GM12878 (cell line): Measurements from ENCODE around the gene PIGN. TPM values are rescaled to one million over a fixed set of nuclear protein-coding genes. Genes with fewer than 3 reads are reported as not detected.

Experiments used
- ATAC-seq: fragments of 200-7000 bp; cut with Tn5 transposase; 3 replicates; pipeline ENCODE4 v1.9.1; 2020; ENCODE audit warnings: mild to moderate bottlenecking, moderate library complexity
- BruUV-seq: library from RNA; stranded (reverse); fragments of 400-500 nt; replicated peaks from 2 replicates; lab custom pipeline; 2021; lab: Mats Ljungman, UMichigan
- CTCF ChIA-PET: fragments of 300-600 bp; sonication (Branson Sonifier 250); formaldehyde crosslinking; extraction: SDS; loops from one replicate; lab custom pipeline; 2021; ENCODE audit warnings: inconsistent platforms; lab: Yijun Ruan, JAX
- POLR2A ChIA-PET: fragments of 350-600 bp; formaldehyde crosslinking; extraction: SDS; loops from one replicate; lab custom pipeline; 2021; ENCODE audit warnings: inconsistent platforms; lab: Charles Lee
- RAD21 ChIA-PET: fragments of 300-600 bp; sonication (Branson Sonifier 250); formaldehyde crosslinking; loops from one replicate; lab custom pipeline; 2023; ENCODE audit warnings: antibody characterized with exemption; ENCODE audit not compliant: unreplicated experiment; lab: Charles Lee
- SMC1A ChIA-PET: fragments of 300-600 bp; sonication (Branson Sonifier 250); formaldehyde crosslinking; loops from one replicate; lab custom pipeline; 2023; ENCODE audit not compliant: unreplicated experiment, uncharacterized antibody; lab: Charles Lee
- DNase-seq: peaks from one replicate; pipeline ENCODE4 v3.0.0-alpha.2; 2011; ENCODE audit warnings: low read depth, low spot score
- FAIRE-seq: peaks from 3 replicates; lab custom pipeline; 2011; peaks lifted over from hg19 to GRCh38; lab: Jason Lieb, UNC
- H2AFZ ChIP-seq: 2 replicates; pipeline ENCODE4 v1.6.0; 2011; ENCODE audit warnings: low read depth, low read length, control low read depth; ENCODE audit not compliant: control insufficient read depth
- H3K27ac ChIP-seq: 2 replicates; pipeline ENCODE4 v1.5.1; 2011; ENCODE audit warnings: control low read depth; ENCODE audit not compliant: control insufficient read depth, insufficient read depth
- H3K27me3 ChIP-seq, 2 experiments: replicated peaks in 1 of 2; 2 replicates each; pipeline versions ENCODE4 v1.6.0 to v1.6.1; 2011; ENCODE audit warnings: low read length in 1 of 2; ENCODE audit not compliant: control insufficient read depth in 2 of 2, insufficient read depth in 2 of 2
- H3K36me3 ChIP-seq, 2 experiments: 2 replicates each; pipeline ENCODE4 v1.5.1; 2011; ENCODE audit warnings: low read length in 1 of 2; ENCODE audit not compliant: control insufficient read depth in 2 of 2, insufficient read depth in 2 of 2
- H3K4me1 ChIP-seq: 2 replicates; pipeline ENCODE4 v1.6.1; 2011; ENCODE audit warnings: mild to moderate bottlenecking, low read length, moderate library complexity, mixed read lengths; ENCODE audit not compliant: control insufficient read depth, insufficient read depth
- H3K4me2 ChIP-seq: 2 replicates; pipeline ENCODE4 v1.6.0; 2011; ENCODE audit warnings: control low read depth; ENCODE audit not compliant: control insufficient read depth, insufficient read depth
- H3K4me3 ChIP-seq: fragments of 200-600 bp; sonication (generic); 2 replicates; pipeline ENCODE4 v1.5.1; 2016
- H3K79me2 ChIP-seq: 2 replicates; pipeline ENCODE4 v1.6.0; 2011; ENCODE audit warnings: low read length; ENCODE audit not compliant: control insufficient read depth, insufficient read depth
- H3K9ac ChIP-seq: 2 replicates; pipeline ENCODE4 v1.8.0; 2011; ENCODE audit warnings: low read length, control low read depth, mixed read lengths; ENCODE audit not compliant: control insufficient read depth, insufficient read depth
- H3K9me3 ChIP-seq: replicated peaks from 3 replicates; pipeline ENCODE4 v1.5.1; 2011; ENCODE audit warnings: mild to moderate bottlenecking, low read length; ENCODE audit not compliant: control insufficient read depth, insufficient read depth
- H4K20me1 ChIP-seq: 2 replicates; pipeline ENCODE4 v1.6.0; 2011; ENCODE audit not compliant: control insufficient read depth, insufficient read depth
- EED ChIP-seq: sonication (generic); IDR thresholded peaks from 2 replicates; pipeline ENCODE4 v1.6.1; 2016; ENCODE audit warnings: antibody characterized with exemption, low read depth
- HDAC2 ChIP-seq: fragments of 200-600 bp; sonication (generic); IDR thresholded peaks from 2 replicates; pipeline ENCODE4 v1.6.1; 2017
- NFYB ChIP-seq: IDR thresholded peaks from 2 replicates; pipeline ENCODE4 v1.6.1; 2011; ENCODE audit warnings: low read depth, mild to moderate bottlenecking, low read length, improper control_type of control experiment, moderate library complexity; ENCODE audit not compliant: insufficient read depth
- NR2C2 ChIP-seq: IDR thresholded peaks from 2 replicates; pipeline ENCODE4 v1.6.1; 2011; ENCODE audit warnings: borderline replicate concordance, low read depth; ENCODE audit not compliant: control insufficient read depth, insufficient read length
- NR2F1 ChIP-seq: fragments of 450-650 bp; conservative IDR thresholded peaks from 2 replicates; pipeline ENCODE4 v1.6.1; 2017; ENCODE audit warnings: mild to moderate bottlenecking
- RAD51 ChIP-seq: fragments of 450-650 bp; IDR thresholded peaks from 2 replicates; pipeline ENCODE4 v1.6.1; 2016; ENCODE audit warnings: moderate library complexity, mild to moderate bottlenecking, inconsistent platforms
- SIN3A ChIP-seq: IDR thresholded peaks from 2 replicates; pipeline ENCODE4 v1.6.1; 2012; ENCODE audit warnings: low read depth, low read length, improper control_type of control experiment
- ZNF217 ChIP-seq: fragments of 450-650 bp; IDR thresholded peaks from 2 replicates; pipeline ENCODE4 v1.6.1; 2017; ENCODE audit warnings: antibody characterized with exemption, mild to moderate bottlenecking
- WGBS: methylation state at CpG from one replicate; pipeline ENCODE4 v1.1.6; 2016; ENCODE audit warnings: low lambda C conversion rate; ENCODE audit not compliant: insufficient replicate concordance, insufficient coverage; ENCODE audit errors: missing lambda C conversion rate; 5-methylcytosine and 5-hydroxymethylcytosine counted together
- in situ Hi-C: fragments of 300-500 bp; cut with MboI; formaldehyde crosslinking; loops from 9 replicates; pipeline ENCODE4 v1.14.3; 2018; ENCODE audit warnings: mixed read lengths
- intact Hi-C: fragments of 100-400 bp; cut with micrococcal nuclease; formaldehyde crosslinking; loops from one replicate; pipeline ENCODE4 v1.14.2; 2022; ENCODE audit not compliant: unreplicated experiment
- polyA plus RNA-seq, 11 experiments: library from polyadenylated mRNA; depleted of rRNA in 4 of 11; unstranded in 6 of 11; stranded (reverse) in 5 of 11; fragments of >200 nt; fragmentation: Nextera tagmentation in 4 of 11; fragmentation: Illumina TruSeq in 1 of 11; extraction: Ambion mirVana in 4 of 11; extraction: Trizol in 1 of 11; gene quantifications; 1 replicate in 1 of 11; 2 replicates in 10 of 11; pipeline versions ENCODE4 v1.2.1 to v1.2.3, GENCODE V29; 2011 to 2016; ENCODE audit warnings: inconsistent platforms in 2 of 11, missing spikeins in 2 of 11, low read depth in 1 of 11
- total RNA-seq, 4 experiments: library from RNA; depleted of rRNA in 3 of 4; stranded (reverse); fragments of >200 nt in 3 of 4; fragmentation: Illumina TruSeq in 1 of 4; extraction: Trizol in 1 of 4; gene quantifications; 2 replicates each; pipeline versions ENCODE4 v1.2.1 to v1.2.3, GENCODE V29; 2013 to 2021
- TF ChIP-seq, protein P1 (sequence below): fragments of 450-650 bp; IDR thresholded peaks from 2 replicates; pipeline ENCODE4 v1.6.1; 2018; ENCODE audit warnings: mild to moderate bottlenecking, low read depth, moderate library complexity; ENCODE audit not compliant: partially characterized antibody
- TF ChIP-seq, protein P2 (sequence below): fragments of 450-650 bp; IDR thresholded peaks from 2 replicates; pipeline ENCODE4 v1.6.1; 2017; ENCODE audit warnings: mild to moderate bottlenecking, moderate library complexity

Gene PIGN
- total and polyA plus RNA-seq, 10 of the 15 experiments (the other 5 are each of a cell fraction or from before 2014, with no cell fraction given) = 6.9 to 25.4 (median 18.7) TPM

DNA sequence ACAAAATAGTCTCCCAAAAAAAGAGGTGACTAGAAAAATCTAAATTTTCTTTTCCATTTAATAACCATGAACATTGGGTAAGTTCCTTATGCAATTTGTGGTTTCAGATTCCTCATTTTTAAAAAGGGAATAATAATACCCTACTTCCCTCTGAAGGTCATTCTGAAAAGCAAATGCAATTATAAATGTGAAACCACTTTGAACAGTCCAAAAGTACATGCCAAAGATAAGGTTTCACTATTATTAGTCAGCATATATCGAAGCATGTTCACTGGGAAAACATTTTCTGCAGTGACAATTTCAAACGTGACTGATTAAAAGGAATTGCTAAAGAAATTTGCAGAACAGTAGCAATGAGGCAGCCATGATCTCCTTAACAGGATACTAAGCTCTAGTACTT, 193.9 kb downstream of the PIGN start:
- Histone ChIP-seq H3K4me2 (no peak overlapping the region), H3K4me1 (no peaks in the 10 kb centered on the region), H3K4me3 (no peak overlapping the region), H3K79me2 (no peaks in the 10 kb centered on the region), H3K9ac (no peak overlapping the region), H2AFZ (no peak overlapping the region), H4K20me1 (no peaks in the 10 kb centered on the region), H3K9me3 (no peaks in the 10 kb centered on the region; the same call in 2 of the 3 replicates), H3K27me3 (no peaks in the 10 kb centered on the region), H3K36me3 (no peaks in the 10 kb centered on the region), H3K27ac (no peak overlapping the region)
- in situ Hi-C loops = no loop called here
- TF ChIP-seq EED (no peak), SIN3A (no peak), ZNF217 (no peak), HDAC2 (no peak), NR2F1 (no peak), RAD51 (no peak), NR2C2 (no peak), NFYB (no peak)
- TF ChIP-seq, protein P1, sequence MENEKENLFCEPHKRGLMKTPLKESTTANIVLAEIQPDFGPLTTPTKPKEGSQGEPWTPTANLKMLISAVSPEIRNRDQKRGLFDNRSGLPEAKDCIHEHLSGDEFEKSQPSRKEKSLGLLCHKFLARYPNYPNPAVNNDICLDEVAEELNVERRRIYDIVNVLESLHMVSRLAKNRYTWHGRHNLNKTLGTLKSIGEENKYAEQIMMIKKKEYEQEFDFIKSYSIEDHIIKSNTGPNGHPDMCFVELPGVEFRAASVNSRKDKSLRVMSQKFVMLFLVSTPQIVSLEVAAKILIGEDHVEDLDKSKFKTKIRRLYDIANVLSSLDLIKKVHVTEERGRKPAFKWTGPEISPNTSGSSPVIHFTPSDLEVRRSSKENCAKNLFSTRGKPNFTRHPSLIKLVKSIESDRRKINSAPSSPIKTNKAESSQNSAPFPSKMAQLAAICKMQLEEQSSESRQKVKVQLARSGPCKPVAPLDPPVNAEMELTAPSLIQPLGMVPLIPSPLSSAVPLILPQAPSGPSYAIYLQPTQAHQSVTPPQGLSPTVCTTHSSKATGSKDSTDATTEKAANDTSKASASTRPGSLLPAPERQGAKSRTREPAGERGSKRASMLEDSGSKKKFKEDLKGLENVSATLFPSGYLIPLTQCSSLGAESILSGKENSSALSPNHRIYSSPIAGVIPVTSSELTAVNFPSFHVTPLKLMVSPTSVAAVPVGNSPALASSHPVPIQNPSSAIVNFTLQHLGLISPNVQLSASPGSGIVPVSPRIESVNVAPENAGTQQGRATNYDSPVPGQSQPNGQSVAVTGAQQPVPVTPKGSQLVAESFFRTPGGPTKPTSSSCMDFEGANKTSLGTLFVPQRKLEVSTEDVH = no peak
- TF ChIP-seq, protein P2, sequence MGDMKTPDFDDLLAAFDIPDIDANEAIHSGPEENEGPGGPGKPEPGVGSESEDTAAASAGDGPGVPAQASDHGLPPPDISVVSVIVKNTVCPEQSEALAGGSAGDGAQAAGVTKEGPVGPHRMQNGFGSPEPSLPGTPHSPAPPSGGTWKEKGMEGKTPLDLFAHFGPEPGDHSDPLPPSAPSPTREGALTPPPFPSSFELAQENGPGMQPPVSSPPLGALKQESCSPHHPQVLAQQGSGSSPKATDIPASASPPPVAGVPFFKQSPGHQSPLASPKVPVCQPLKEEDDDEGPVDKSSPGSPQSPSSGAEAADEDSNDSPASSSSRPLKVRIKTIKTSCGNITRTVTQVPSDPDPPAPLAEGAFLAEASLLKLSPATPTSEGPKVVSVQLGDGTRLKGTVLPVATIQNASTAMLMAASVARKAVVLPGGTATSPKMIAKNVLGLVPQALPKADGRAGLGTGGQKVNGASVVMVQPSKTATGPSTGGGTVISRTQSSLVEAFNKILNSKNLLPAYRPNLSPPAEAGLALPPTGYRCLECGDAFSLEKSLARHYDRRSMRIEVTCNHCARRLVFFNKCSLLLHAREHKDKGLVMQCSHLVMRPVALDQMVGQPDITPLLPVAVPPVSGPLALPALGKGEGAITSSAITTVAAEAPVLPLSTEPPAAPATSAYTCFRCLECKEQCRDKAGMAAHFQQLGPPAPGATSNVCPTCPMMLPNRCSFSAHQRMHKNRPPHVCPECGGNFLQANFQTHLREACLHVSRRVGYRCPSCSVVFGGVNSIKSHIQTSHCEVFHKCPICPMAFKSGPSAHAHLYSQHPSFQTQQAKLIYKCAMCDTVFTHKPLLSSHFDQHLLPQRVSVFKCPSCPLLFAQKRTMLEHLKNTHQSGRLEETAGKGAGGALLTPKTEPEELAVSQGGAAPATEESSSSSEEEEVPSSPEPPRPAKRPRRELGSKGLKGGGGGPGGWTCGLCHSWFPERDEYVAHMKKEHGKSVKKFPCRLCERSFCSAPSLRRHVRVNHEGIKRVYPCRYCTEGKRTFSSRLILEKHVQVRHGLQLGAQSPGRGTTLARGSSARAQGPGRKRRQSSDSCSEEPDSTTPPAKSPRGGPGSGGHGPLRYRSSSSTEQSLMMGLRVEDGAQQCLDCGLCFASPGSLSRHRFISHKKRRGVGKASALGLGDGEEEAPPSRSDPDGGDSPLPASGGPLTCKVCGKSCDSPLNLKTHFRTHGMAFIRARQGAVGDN = no peak
- 0% methylated on average over 2 of the region's 2 CpGs for WGBS
- DNase-seq (no peak), ATAC-seq (peak; percentile 36; the same call in 2 of the 3 replicates), FAIRE-seq (no peak)
- ChIA-PET SMC1A (no interaction called here), RAD21 (no interaction called here), CTCF (no interaction called here), POLR2A (no interaction called here)
- intact Hi-C loops = no loop called here
- no TSS peak for BruUV-seq
